Measurements from ENCODE around the gene ACADVL. TPM values are rescaled to one million over a fixed set of nuclear protein-coding genes. Genes with fewer than 3 reads are reported as not detected.

ACADVL gene
- total RNA-seq, 1 experiment from 2014 or later: 305 TPM

GRCh38 chr17:7252176-7253043 is 32.7 kb downstream of the ACADVL start, which contains the start of gene ELP5:
Gene ELP5 (plus strand): TSS chr17:7252215. CDS start chr17:7252551, 336 bp downstream.
- no TSS peak for BruUV-seq (replicated peaks)
- Histone ChIP-seq H3K27ac (ENCODE audit: low read length) (peak within 1 kb of the TSS; percentile 92), H3K36me3 (ENCODE audit: control insufficient read depth, insufficient read depth, low read length) (peaks cover 6% of the 10 kb centered on the region), H3K4me1 (ENCODE audit: control insufficient read depth, insufficient read depth, low read length) (peaks cover 16% of the 10 kb centered on the region), H3K9me3 (ENCODE audit: control insufficient read depth, insufficient read depth, low read depth, low read length) (no peaks in the 10 kb centered on the region), H3K27me3 (ENCODE audit: control insufficient read depth, insufficient read depth, low read length) (no peaks in the 10 kb centered on the region), H3K4me3 (ENCODE audit: low read depth in 2 of 2, low read length in 2 of 2) (peak within 1 kb of the TSS; percentile 72 to 80)
- DNase-seq (ENCODE audit: low read depth, low spot score) (no peak), ATAC-seq (peak; percentile 80)
- in situ Hi-C loops (cut with HindIII; ENCODE audit: low pct_unique_long_range_greater_than_20kb, low sequenced_read_pairs): no loop called here
- CTCF ChIA-PET: no interaction called here
- intact Hi-C loops (cut with micrococcal nuclease; ENCODE audit: unreplicated experiment): no loop called here
- POLR2A ChIA-PET: no interaction called here
- TF ChIP-seq TCF7L2 (IDR thresholded peaks at IDR 0.05; ENCODE audit: low read depth, low read length) (no peak), SIN3A (IDR thresholded peaks at IDR 0.05; ENCODE audit: borderline replicate concordance, insufficient read depth, low read depth, low read length) (no peak; the same call in 1 of the 2 replicates), POLR2AphosphoS5 (IDR thresholded peaks at IDR 0.05; ENCODE audit: low read depth, low read length) (no peak)
- TF ChIP-seq, protein P1, sequence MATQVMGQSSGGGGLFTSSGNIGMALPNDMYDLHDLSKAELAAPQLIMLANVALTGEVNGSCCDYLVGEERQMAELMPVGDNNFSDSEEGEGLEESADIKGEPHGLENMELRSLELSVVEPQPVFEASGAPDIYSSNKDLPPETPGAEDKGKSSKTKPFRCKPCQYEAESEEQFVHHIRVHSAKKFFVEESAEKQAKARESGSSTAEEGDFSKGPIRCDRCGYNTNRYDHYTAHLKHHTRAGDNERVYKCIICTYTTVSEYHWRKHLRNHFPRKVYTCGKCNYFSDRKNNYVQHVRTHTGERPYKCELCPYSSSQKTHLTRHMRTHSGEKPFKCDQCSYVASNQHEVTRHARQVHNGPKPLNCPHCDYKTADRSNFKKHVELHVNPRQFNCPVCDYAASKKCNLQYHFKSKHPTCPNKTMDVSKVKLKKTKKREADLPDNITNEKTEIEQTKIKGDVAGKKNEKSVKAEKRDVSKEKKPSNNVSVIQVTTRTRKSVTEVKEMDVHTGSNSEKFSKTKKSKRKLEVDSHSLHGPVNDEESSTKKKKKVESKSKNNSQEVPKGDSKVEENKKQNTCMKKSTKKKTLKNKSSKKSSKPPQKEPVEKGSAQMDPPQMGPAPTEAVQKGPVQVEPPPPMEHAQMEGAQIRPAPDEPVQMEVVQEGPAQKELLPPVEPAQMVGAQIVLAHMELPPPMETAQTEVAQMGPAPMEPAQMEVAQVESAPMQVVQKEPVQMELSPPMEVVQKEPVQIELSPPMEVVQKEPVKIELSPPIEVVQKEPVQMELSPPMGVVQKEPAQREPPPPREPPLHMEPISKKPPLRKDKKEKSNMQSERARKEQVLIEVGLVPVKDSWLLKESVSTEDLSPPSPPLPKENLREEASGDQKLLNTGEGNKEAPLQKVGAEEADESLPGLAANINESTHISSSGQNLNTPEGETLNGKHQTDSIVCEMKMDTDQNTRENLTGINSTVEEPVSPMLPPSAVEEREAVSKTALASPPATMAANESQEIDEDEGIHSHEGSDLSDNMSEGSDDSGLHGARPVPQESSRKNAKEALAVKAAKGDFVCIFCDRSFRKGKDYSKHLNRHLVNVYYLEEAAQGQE (IDR thresholded peaks at IDR 0.05; ENCODE audit: insufficient read depth in 1 of 2, low read depth in 2 of 2, low read length in 1 of 2): 0 out of 4 replicates have a peak, but pooled peaks of 1 of the 2 experiments have one; percentile 26
- TF ChIP-seq, protein P2, sequence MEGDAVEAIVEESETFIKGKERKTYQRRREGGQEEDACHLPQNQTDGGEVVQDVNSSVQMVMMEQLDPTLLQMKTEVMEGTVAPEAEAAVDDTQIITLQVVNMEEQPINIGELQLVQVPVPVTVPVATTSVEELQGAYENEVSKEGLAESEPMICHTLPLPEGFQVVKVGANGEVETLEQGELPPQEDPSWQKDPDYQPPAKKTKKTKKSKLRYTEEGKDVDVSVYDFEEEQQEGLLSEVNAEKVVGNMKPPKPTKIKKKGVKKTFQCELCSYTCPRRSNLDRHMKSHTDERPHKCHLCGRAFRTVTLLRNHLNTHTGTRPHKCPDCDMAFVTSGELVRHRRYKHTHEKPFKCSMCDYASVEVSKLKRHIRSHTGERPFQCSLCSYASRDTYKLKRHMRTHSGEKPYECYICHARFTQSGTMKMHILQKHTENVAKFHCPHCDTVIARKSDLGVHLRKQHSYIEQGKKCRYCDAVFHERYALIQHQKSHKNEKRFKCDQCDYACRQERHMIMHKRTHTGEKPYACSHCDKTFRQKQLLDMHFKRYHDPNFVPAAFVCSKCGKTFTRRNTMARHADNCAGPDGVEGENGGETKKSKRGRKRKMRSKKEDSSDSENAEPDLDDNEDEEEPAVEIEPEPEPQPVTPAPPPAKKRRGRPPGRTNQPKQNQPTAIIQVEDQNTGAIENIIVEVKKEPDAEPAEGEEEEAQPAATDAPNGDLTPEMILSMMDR (IDR thresholded peaks at IDR 0.05): peak; percentile 65; the same call in 1 of the 2 replicates

DNA sequence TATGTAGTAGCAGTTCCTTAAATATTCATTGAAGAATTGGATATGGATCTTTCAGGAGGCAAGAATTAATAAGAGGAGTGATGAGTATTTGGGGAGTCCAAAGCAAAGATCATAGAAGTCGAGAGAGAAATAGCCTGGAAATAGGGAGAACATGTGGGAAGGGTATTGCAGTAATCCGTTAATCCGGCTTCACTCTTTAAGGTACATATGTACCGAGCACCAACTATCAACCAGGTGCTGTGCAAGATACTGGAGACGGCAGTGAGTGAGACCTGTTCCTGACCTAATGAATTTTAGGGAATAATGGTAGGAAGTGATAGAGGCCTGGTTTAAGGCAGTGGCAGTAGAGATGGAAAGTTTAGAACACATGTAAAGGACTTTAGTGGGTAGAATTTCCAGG is 33.3 kb downstream of the ACADVL start:
- DNase-seq (ENCODE audit: low read depth, low spot score): no peak
- BruUV-seq (replicated peaks): TSS peak; percentile 90
- no peak for ATAC-seq
- intact Hi-C loops (cut with micrococcal nuclease; ENCODE audit: unreplicated experiment): no loop called here
- Histone ChIP-seq H3K9me3 (ENCODE audit: control insufficient read depth, insufficient read depth, low read depth, low read length) (no peaks in the 10 kb centered on the region), H3K27me3 (ENCODE audit: control insufficient read depth, insufficient read depth, low read length) (no peaks in the 10 kb centered on the region), H3K4me1 (ENCODE audit: control insufficient read depth, insufficient read depth, low read length) (peaks cover 16% of the 10 kb centered on the region), H3K36me3 (ENCODE audit: control insufficient read depth, insufficient read depth, low read length) (peaks cover 6% of the 10 kb centered on the region), H3K4me3 (ENCODE audit: low read depth in 2 of 2, low read length in 2 of 2) (peak overlapping the region; percentile 72 to 80), H3K27ac (ENCODE audit: low read length) (peak overlapping the region; percentile 92)
- in situ Hi-C loops (cut with HindIII; ENCODE audit: low pct_unique_long_range_greater_than_20kb, low sequenced_read_pairs): no loop called here
- TF ChIP-seq, protein P1 (IDR thresholded peaks at IDR 0.05; ENCODE audit: insufficient read depth in 1 of 2, low read depth in 2 of 2, low read length in 1 of 2): no peak
- no peak for TF ChIP-seq SIN3A (IDR thresholded peaks at IDR 0.05; ENCODE audit: borderline replicate concordance, insufficient read depth, low read depth, low read length)
- TF ChIP-seq, protein P2 (IDR thresholded peaks at IDR 0.05): no peak
- TF ChIP-seq POLR2AphosphoS5 (IDR thresholded peaks at IDR 0.05; ENCODE audit: low read depth, low read length): no peak
- no peak for TF ChIP-seq TCF7L2 (IDR thresholded peaks at IDR 0.05; ENCODE audit: low read depth, low read length)
- POLR2A ChIA-PET: no interaction called here
- CTCF ChIA-PET: no interaction called here
